ENCODE results near the gene SIRT1.
A peak's percentile ranks its signal among the peaks of the same experiment; 100 is the strongest.
"Not testable (repeated sequence)": the region's sequence is repeated elsewhere in the genome, so short reads cannot be mapped to it uniquely, and the experiment has no call there.

The SIRT1 gene

GRCh38 chr10:67884313-67884841 is at the start of gene SIRT1:
TSS of gene SIRT1 (plus strand) at chr10:67884656. CDS start at chr10:67884722, 66 bp downstream.
- peak; percentile 74 for DNase-seq

GRCh38 chr10:67835541-67836394 is 48.7 kb upstream of the SIRT1 start:
- DNase-seq, result not testable (repeated sequence)

- DNase-seq, result no peak
These were observed 48.0 kb upstream of the SIRT1 start for GRCh38 chr10:67836488-67836887.

GRCh38 chr10:67836972-67837371 is 47.5 kb upstream of the SIRT1 start:
- DNase-seq, result no peak

- DNase-seq, result peak; percentile 58
These were observed 46.7 kb upstream of the SIRT1 start, which contains the start of gene DNAJC12 for GRCh38 chr10:67837541-67838314. TSS of gene DNAJC12 (minus strand) at chr10:67838188. CDS start at chr10:67838011, 177 bp downstream.

GRCh38 chr10:67839511-67839910 is 44.9 kb upstream of the SIRT1 start:
- not testable (repeated sequence) for DNase-seq

GRCh38 chr10:67839951-67840350 is 44.5 kb upstream of the SIRT1 start:
- DNase-seq, result no peak

GRCh38 chr10:67841737-67842136 is 42.7 kb upstream of the SIRT1 start:
- no peak for DNase-seq

GRCh38 chr10:67843284-67843683 is 41.2 kb upstream of the SIRT1 start:
- no peak for DNase-seq

- DNase-seq, result peak; percentile 70
These were observed 35.0 kb upstream of the SIRT1 start for GRCh38 chr10:67849331-67850011.

- no peak for DNase-seq
These were observed 33.3 kb upstream of the SIRT1 start for GRCh38 chr10:67851186-67851585.

- no peak for DNase-seq
These were observed 31.7 kb upstream of the SIRT1 start for GRCh38 chr10:67852761-67853160.

GRCh38 chr10:67853512-67853911 is 30.9 kb upstream of the SIRT1 start:
- no peak for DNase-seq

GRCh38 chr10:67858971-67859370 is 25.5 kb upstream of the SIRT1 start:
- DNase-seq, result no peak

GRCh38 chr10:67861750-67862432 is 22.6 kb upstream of the SIRT1 start:
- no peak for DNase-seq

- DNase-seq, result no peak
These were observed 21.4 kb upstream of the SIRT1 start for GRCh38 chr10:67863094-67863493.

- no peak for DNase-seq
These were observed 19.7 kb upstream of the SIRT1 start for GRCh38 chr10:67864607-67865371.

GRCh38 chr10:67868132-67868531 is 16.3 kb upstream of the SIRT1 start:
- no peak for DNase-seq

GRCh38 chr10:67869996-67870395 is 14.5 kb upstream of the SIRT1 start:
- no peak for DNase-seq

GRCh38 chr10:67875340-67876238 is 8.9 kb upstream of the SIRT1 start:
- no peak for DNase-seq

Measured in NCI-H748 treated with DMSO at 0.1 percent for 48 hours (cell line).